ENCODE measurements around the gene PLD4.

PLD4 gene

DNA sequence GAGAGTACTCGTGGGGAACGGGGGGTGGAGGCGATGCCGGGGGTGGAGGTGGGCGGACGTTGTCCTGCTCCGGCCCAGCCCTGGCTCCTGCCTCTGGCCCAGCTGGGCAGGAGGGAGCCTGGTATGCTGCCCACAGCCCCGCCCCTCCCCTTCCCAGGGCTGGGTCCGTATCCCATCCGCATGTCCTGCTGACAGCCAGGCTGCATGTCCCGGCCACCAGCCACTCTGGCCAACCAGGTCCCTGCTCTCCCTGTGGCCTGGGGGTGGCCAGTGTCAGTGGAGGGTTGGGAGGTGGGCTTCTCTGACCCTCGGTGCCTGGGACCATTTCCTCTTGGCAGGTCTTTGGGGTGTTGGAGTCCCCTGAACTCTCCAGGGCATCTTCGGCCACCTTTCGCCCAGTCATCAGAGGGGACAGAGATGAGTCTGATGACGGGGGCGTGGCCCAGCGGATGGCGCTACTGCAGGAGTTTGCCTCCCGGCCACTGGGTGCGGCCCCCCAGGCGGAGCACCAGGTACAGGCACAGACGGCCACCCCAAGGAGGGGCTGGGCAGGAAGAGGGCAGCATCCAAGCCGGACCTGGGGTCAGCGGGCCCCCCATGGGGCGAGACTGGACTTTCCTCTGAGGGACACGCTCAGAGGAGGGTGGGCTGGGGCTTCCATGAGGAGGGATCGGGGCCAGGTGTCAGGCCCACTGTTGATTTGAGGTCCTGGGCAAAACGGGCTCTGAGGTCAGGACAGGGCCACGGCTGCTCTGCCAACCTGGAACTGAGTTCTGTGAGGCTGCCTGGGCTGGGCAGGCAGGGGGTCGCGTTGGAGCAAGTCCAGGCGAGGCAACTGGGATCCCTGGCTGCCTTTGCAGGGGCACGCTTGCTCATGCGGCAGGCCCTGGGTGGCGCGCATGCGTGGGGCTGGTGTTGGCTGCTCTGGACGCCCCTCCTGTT is 39.4 kb upstream of the PLD4 start (continued):
- TF ChIP-seq BACH2 (CRISPR knock-in tag; IDR thresholded peaks at IDR 0.05; ENCODE audit: borderline replicate concordance) = no peak
- TF ChIP-seq ZC3H10 (CRISPR knock-in tag; IDR thresholded peaks at IDR 0.05) = no peak

GRCh38 chr14:104885973-104886689 is 38.5 kb upstream of the PLD4 start:
- TF ChIP-seq CSDC2 (CRISPR knock-in tag; IDR thresholded peaks at IDR 0.05) (no peak), ESRRG (CRISPR knock-in tag; IDR thresholded peaks at IDR 0.05) (no peak), CSRNP3 (CRISPR knock-in tag; IDR thresholded peaks at IDR 0.05) (no peak), POU6F1 (CRISPR knock-in tag; IDR thresholded peaks at IDR 0.05; ENCODE audit: borderline replicate concordance, low read depth) (no peak), PPARA (CRISPR knock-in tag; IDR thresholded peaks at IDR 0.05; ENCODE audit: borderline replicate concordance) (no peak), ZNF70 (CRISPR knock-in tag; IDR thresholded peaks at IDR 0.05) (no peak), RARB (CRISPR knock-in tag; IDR thresholded peaks at IDR 0.05) (no peak), CREB5 (CRISPR knock-in tag; IDR thresholded peaks at IDR 0.05; ENCODE audit: low read depth) (no peak), ZFP30 (CRISPR knock-in tag; IDR thresholded peaks at IDR 0.05) (no peak), TOX (CRISPR knock-in tag; IDR thresholded peaks at IDR 0.05; ENCODE audit: borderline replicate concordance) (no peak), TCF4 (CRISPR knock-in tag; IDR thresholded peaks at IDR 0.05; ENCODE audit: borderline replicate concordance) (no peak), ARNTL (CRISPR knock-in tag; IDR thresholded peaks at IDR 0.05; ENCODE audit: borderline replicate concordance, low read depth) (no peak), ZC3H10 (CRISPR knock-in tag; IDR thresholded peaks at IDR 0.05) (no peak)
- no peak for ATAC-seq

- TF ChIP-seq ZNF70 (CRISPR knock-in tag; IDR thresholded peaks at IDR 0.05) (no peak), PATZ1 (CRISPR knock-in tag; IDR thresholded peaks at IDR 0.05; ENCODE audit: borderline replicate concordance) (no peak), ZNF565 (CRISPR knock-in tag; conservative IDR thresholded peaks at IDR 0.05; ENCODE audit: low read depth) (no peak), ZNF8 (CRISPR knock-in tag; IDR thresholded peaks at IDR 0.05) (no peak)
- no peak for ATAC-seq
Measured at GRCh38 chr14:104886690-104887622, 37.7 kb upstream of the PLD4 start.
